Keratinocyte (primary cell): ENCODE measurements around the gene FAM161B. TPM values are rescaled to one million over a fixed set of nuclear protein-coding genes. Genes with fewer than 3 reads are reported as not detected.
"Not testable (repeated sequence)": the region's sequence is repeated elsewhere in the genome, so short reads cannot be mapped to it uniquely, and the experiment has no call there.

Experiments
- DNase-seq: peaks from one replicate; pipeline ENCODE4 v3.0.0-alpha.2; 2011; ENCODE audit warnings: low read depth, missing footprints, low spot score
- FAIRE-seq: peaks from 2 replicates; lab custom pipeline; 2011; peaks lifted over from hg19 to GRCh38; lab: Jason Lieb, UNC
- H2AFZ ChIP-seq: 2 replicates; pipeline ENCODE4 v1.6.0; 2012; ENCODE audit warnings: low read length, control low read depth, inconsistent platforms; ENCODE audit not compliant: control insufficient read depth
- H3K27ac ChIP-seq: 2 replicates; pipeline ENCODE4 v1.5.1; 2011; ENCODE audit warnings: low read length; ENCODE audit not compliant: control insufficient read depth, insufficient read depth
- H3K27me3 ChIP-seq: 3 replicates; pipeline ENCODE4 v1.6.0; 2011; ENCODE audit warnings: low read length; ENCODE audit not compliant: control insufficient read depth, insufficient read depth; ENCODE audit errors: extremely low read depth
- H3K36me3 ChIP-seq, 2 experiments: 2 replicates in 1 of 2; 3 replicates in 1 of 2; pipeline ENCODE4 v1.5.1; 2011; ENCODE audit warnings: low read length in 2 of 2, mild to moderate bottlenecking in 1 of 2; ENCODE audit not compliant: control insufficient read depth in 2 of 2, insufficient read depth in 2 of 2; ENCODE audit errors: extremely low read depth in 1 of 2
- H3K4me1 ChIP-seq: 3 replicates; pipeline ENCODE4 v1.5.1; 2011; ENCODE audit warnings: low read length; ENCODE audit not compliant: control insufficient read depth, insufficient read depth; ENCODE audit errors: extremely low read depth
- H3K4me2 ChIP-seq: 3 replicates; pipeline ENCODE4 v1.6.0; 2011; ENCODE audit warnings: low read depth, low read length; ENCODE audit not compliant: control insufficient read depth, insufficient read depth; ENCODE audit errors: extremely low read depth
- H3K4me3 ChIP-seq, 3 experiments: fragments of 200-600 bp in 1 of 3; sonication (generic) in 1 of 3; 2 replicates in 2 of 3; 3 replicates in 1 of 3; pipeline ENCODE4 v1.5.1; 2011 to 2016; ENCODE audit warnings: low read length in 3 of 3, mild to moderate bottlenecking in 3 of 3, control low read depth in 2 of 3, inconsistent platforms in 1 of 3, low read depth in 1 of 3, mixed read lengths in 1 of 3, mixed run types in 1 of 3, moderate library complexity in 1 of 3; ENCODE audit not compliant: control insufficient read depth in 2 of 3, insufficient read depth in 2 of 3; ENCODE audit errors: extremely low read depth in 1 of 3
- H3K79me2 ChIP-seq: 2 replicates; pipeline ENCODE4 v1.6.0; 2012; ENCODE audit warnings: low read length; ENCODE audit not compliant: control insufficient read depth, insufficient read depth
- H3K9ac ChIP-seq: 3 replicates; pipeline ENCODE4 v1.6.0; 2011; ENCODE audit warnings: low read length; ENCODE audit not compliant: control insufficient read depth, insufficient read depth; ENCODE audit errors: extremely low read depth
- H3K9me1 ChIP-seq: 3 replicates; pipeline ENCODE4 v1.6.0; 2011; ENCODE audit warnings: low read length; ENCODE audit not compliant: control insufficient read depth, insufficient read depth; ENCODE audit errors: extremely low read depth
- H3K9me3 ChIP-seq: 2 replicates; pipeline ENCODE4 v1.5.1; 2012; ENCODE audit warnings: low read depth, low read length; ENCODE audit not compliant: control insufficient read depth
- H4K20me1 ChIP-seq: 3 replicates; pipeline ENCODE4 v1.6.0; 2011; ENCODE audit warnings: low read length; ENCODE audit not compliant: control insufficient read depth, insufficient read depth; ENCODE audit errors: extremely low read depth
- EZH2 ChIP-seq: IDR thresholded peaks from one replicate; pipeline ENCODE4 v1.6.1; 2012; ENCODE audit warnings: inconsistent platforms, mild to moderate bottlenecking, low read length, moderate library complexity
- dilution Hi-C: fragments of 300-500 bp; cut with MboI; formaldehyde crosslinking; loops from one replicate; pipeline ENCODE4 v1.7.0; 2020; ENCODE audit warnings: low sequenced_read_pairs; ENCODE audit not compliant: extremely low pct_ligation_motif_present
- polyA plus RNA-seq, 5 experiments: library from polyadenylated mRNA; depleted of rRNA in 3 of 5; stranded (reverse) in 3 of 5; stranded (forward) in 1 of 5; unstranded in 1 of 5; fragments of >200 nt; gene quantifications; 1 replicate in 1 of 5; 2 replicates in 3 of 5; 3 replicates in 1 of 5; pipeline versions ENCODE4 v1.2.1 to v1.2.3, GENCODE V29; 2011 to 2012; ENCODE audit warnings: missing spikeins in 2 of 5, low read depth in 1 of 5, low replicate concordance in 1 of 5
- TF ChIP-seq, protein P1 (sequence below), 3 experiments: IDR thresholded peaks in 1 of 3; conservative IDR thresholded peaks in 1 of 3; optimal IDR thresholded peaks in 1 of 3; 2 replicates in 2 of 3; 3 replicates in 1 of 3; pipeline versions ENCODE3 to v1.5.1; 2011; ENCODE audit warnings: low read length in 3 of 3, mild to moderate bottlenecking in 3 of 3, moderate library complexity in 2 of 3, control low read depth in 1 of 3, inconsistent platforms in 1 of 3; ENCODE audit not compliant: insufficient read depth in 2 of 3; ENCODE audit errors: extremely low read depth in 1 of 3

Gene FAM161B
- polyA plus RNA-seq, 1 donor (not counting 4 experiments of a cell fraction or from before 2014, with no cell fraction given), result 1.5 TPM

DNA sequence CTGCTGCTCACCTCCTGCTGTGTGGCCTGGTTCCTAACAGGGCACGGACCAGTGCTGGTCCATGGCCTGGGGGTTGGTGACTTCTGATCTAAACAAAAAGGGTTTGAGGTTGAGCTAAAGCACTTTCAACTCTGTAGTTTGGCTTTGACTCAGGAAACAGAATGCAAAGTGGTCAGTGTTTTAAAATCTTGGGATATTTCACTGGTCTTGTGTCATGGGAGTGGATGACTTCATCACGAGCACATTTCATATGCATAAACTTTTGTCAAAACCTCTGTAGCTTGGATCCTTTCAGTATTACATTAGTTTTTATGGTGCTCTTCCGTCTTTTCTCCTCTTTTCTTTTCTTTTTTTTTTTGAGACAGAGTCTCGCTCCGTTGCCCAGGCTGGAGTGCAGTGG lies 25.6 kb downstream of the FAM161B start:
- Histone ChIP-seq H2AFZ (no peak overlapping the region), H3K27ac (no peak overlapping the region), H3K9me3 (no peaks in the 10 kb centered on the region), H3K4me1 (no peaks in the 10 kb centered on the region), H4K20me1 (peaks cover 6% of the 10 kb centered on the region), H3K9ac (no peak overlapping the region), H3K27me3 (no peaks in the 10 kb centered on the region), H3K36me3 (peaks cover 23 to 48% of the 10 kb centered on the region in 2 experiments), H3K79me2 (peaks cover 4% of the 10 kb centered on the region), H3K9me1 (no peaks in the 10 kb centered on the region), H3K4me3 (no peak overlapping the region), H3K4me2 (no peak overlapping the region)
- TF ChIP-seq, protein P1, sequence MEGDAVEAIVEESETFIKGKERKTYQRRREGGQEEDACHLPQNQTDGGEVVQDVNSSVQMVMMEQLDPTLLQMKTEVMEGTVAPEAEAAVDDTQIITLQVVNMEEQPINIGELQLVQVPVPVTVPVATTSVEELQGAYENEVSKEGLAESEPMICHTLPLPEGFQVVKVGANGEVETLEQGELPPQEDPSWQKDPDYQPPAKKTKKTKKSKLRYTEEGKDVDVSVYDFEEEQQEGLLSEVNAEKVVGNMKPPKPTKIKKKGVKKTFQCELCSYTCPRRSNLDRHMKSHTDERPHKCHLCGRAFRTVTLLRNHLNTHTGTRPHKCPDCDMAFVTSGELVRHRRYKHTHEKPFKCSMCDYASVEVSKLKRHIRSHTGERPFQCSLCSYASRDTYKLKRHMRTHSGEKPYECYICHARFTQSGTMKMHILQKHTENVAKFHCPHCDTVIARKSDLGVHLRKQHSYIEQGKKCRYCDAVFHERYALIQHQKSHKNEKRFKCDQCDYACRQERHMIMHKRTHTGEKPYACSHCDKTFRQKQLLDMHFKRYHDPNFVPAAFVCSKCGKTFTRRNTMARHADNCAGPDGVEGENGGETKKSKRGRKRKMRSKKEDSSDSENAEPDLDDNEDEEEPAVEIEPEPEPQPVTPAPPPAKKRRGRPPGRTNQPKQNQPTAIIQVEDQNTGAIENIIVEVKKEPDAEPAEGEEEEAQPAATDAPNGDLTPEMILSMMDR (optimal IDR thresholded peaks at IDR 0.05 in 1 of 3, IDR thresholded peaks at IDR 0.05 in 1 of 3, conservative IDR thresholded peaks at IDR 0.05 in 1 of 3; ENCODE audit: extremely low read depth in 1 of 3, insufficient read depth in 2 of 3, low read length in 3 of 3), result no peak
- no peak for TF ChIP-seq EZH2
- dilution Hi-C loops, result no loop called here
- DNase-seq (no peak), FAIRE-seq (no peak)

DNA sequence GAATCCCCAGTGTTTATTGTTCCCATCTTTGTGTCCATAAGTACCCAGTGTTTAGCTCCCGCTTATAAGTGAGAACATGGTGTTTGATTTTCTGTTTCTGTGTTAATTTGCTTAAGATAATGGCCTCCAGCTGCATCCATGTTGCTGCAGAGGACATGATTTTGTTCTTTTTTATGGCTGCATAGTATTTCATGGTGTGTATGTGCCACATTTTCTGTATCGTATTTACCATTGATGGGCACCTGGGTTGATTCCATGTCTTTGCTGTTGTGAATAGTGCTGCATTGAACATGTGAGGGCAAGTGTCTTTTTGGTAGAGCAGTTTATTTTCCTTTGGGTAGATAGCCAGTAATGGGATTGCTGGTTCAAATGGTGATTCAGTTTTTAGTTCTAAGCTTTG lies 30.4 kb downstream of the FAM161B start:
- H3K27ac ChIP-seq, H3K9me3 ChIP-seq, H4K20me1 ChIP-seq, H2AFZ ChIP-seq, dilution Hi-C loops, H3K9ac ChIP-seq, H3K4me1 ChIP-seq, DNase-seq, FAIRE-seq, H3K4me3 ChIP-seq, H3K27me3 ChIP-seq, H3K4me2 ChIP-seq, H3K9me1 ChIP-seq: not testable (repeated sequence)
- Histone ChIP-seq H3K79me2 (peaks cover 20% of the 10 kb centered on the region), H3K36me3 (peaks cover 26 to 46% of the 10 kb centered on the region in 2 experiments)

DNA sequence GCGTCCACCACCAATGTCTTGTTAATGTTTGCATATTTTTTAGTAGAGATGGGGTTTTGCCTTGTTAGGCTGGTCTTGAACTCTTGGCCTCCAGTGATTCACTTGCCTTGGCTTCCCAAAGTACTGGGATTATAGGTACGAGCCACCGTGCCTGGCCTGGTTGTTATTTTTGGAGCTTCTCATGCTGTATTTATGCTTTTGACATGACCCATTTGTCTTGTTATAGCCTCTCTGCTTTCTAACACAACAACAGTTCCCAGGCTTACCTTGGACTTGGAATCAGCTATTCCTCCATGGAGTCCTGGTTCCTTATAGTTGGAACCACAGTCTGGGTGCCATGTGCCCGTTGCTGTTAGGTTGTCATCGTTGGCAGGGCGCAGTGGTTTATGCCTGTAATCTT lies 33.6 kb downstream of the FAM161B start:
- Histone ChIP-seq H3K36me3 (peaks cover 21 to 25% of the 10 kb centered on the region in 2 experiments), H2AFZ (no peak overlapping the region), H3K9ac (no peak overlapping the region), H3K27me3 (no peaks in the 10 kb centered on the region), H3K4me2 (no peak overlapping the region), H3K27ac (no peak overlapping the region), H4K20me1 (peaks cover 7% of the 10 kb centered on the region), H3K4me3 (no peak overlapping the region), H3K4me1 (peaks cover 2% of the 10 kb centered on the region), H3K9me1 (peaks cover 2% of the 10 kb centered on the region), H3K79me2 (peaks cover 24% of the 10 kb centered on the region), H3K9me3 (no peaks in the 10 kb centered on the region)
- dilution Hi-C loops, result no loop called here
- TF ChIP-seq, protein P1 (optimal IDR thresholded peaks at IDR 0.05 in 1 of 3, IDR thresholded peaks at IDR 0.05 in 1 of 3, conservative IDR thresholded peaks at IDR 0.05 in 1 of 3; ENCODE audit: extremely low read depth in 1 of 3, insufficient read depth in 2 of 3, low read length in 3 of 3), result no peak
- no peak for TF ChIP-seq EZH2
- DNase-seq (no peak), FAIRE-seq (no peak)
